Activated CD8-positive, alpha-beta T cell treated with anti-CD3 and anti-CD28 coated beads for 36 hours (primary cell): Measurements from ENCODE around the gene NUAK1. TPM values are rescaled to one million over a fixed set of nuclear protein-coding genes. Genes with fewer than 3 reads are reported as not detected.

Experiments used
- ATAC-seq: fragments of 200-7000 bp; cut with Tn5 transposase; one replicate; pipeline ENCODE4 v1.10.0; 2021; ENCODE audit warnings: mild to moderate bottlenecking, moderate library complexity
- CTCF ChIA-PET: fragments of 350-600 bp; sonication (Branson Sonifier 250); formaldehyde crosslinking; loops from one replicate; lab custom pipeline; 2021; ENCODE audit warnings: antibody characterized with exemption; lab: Charles Lee
- POLR2A ChIA-PET: fragments of 350-600 bp; sonication (Branson Sonifier 250); formaldehyde crosslinking; loops from one replicate; lab custom pipeline; 2021; ENCODE audit warnings: antibody characterized with exemption; lab: Charles Lee
- DNase-seq: peaks from one replicate; pipeline ENCODE4 v3.0.0-alpha.2; 2020
- H3K27ac Mint-ChIP-seq: one replicate; pipeline ENCODE4 v1.8.0; 2021; ENCODE audit warnings: mild to moderate bottlenecking, mixed read lengths
- H3K27me3 Mint-ChIP-seq: one replicate; pipeline ENCODE4 v1.8.0; 2021; ENCODE audit warnings: mixed read lengths
- H3K36me3 Mint-ChIP-seq: one replicate; pipeline ENCODE4 v1.8.0; 2021; ENCODE audit warnings: low read depth, mixed read lengths
- H3K4me1 Mint-ChIP-seq: one replicate; pipeline ENCODE4 v1.8.0; 2021; ENCODE audit warnings: low read depth, mixed read lengths
- H3K4me3 Mint-ChIP-seq: one replicate; pipeline ENCODE4 v1.8.0; 2021; ENCODE audit warnings: mild to moderate bottlenecking, moderate library complexity, mixed read lengths
- H3K9me3 Mint-ChIP-seq: one replicate; pipeline ENCODE4 v1.8.0; 2021; ENCODE audit warnings: mixed read lengths
- intact Hi-C: fragments of 100-400 bp; cut with micrococcal nuclease; formaldehyde crosslinking; loops from one replicate; pipeline ENCODE4 v1.10.0; 2022
- total RNA-seq, 2 experiments: library from RNA; stranded (reverse); gene quantifications; one replicate each; pipeline ENCODE4 v1.2.3, GENCODE V29; 2021
- TF ChIP-seq, protein P1 (sequence below): fragments of 200-600 bp; IDR thresholded peaks from one replicate; pipeline ENCODE4 v1.8.0; 2022; ENCODE audit warnings: antibody characterized with exemption, mild to moderate bottlenecking

Gene NUAK1
- total RNA-seq, 2 experiments from 2014 or later, result not detected

- H3K27ac Mint-ChIP-seq, result no peak overlapping the region
- TF ChIP-seq, protein P1, sequence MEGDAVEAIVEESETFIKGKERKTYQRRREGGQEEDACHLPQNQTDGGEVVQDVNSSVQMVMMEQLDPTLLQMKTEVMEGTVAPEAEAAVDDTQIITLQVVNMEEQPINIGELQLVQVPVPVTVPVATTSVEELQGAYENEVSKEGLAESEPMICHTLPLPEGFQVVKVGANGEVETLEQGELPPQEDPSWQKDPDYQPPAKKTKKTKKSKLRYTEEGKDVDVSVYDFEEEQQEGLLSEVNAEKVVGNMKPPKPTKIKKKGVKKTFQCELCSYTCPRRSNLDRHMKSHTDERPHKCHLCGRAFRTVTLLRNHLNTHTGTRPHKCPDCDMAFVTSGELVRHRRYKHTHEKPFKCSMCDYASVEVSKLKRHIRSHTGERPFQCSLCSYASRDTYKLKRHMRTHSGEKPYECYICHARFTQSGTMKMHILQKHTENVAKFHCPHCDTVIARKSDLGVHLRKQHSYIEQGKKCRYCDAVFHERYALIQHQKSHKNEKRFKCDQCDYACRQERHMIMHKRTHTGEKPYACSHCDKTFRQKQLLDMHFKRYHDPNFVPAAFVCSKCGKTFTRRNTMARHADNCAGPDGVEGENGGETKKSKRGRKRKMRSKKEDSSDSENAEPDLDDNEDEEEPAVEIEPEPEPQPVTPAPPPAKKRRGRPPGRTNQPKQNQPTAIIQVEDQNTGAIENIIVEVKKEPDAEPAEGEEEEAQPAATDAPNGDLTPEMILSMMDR, result no peak
- H3K4me1 Mint-ChIP-seq, result peaks cover 9% of the 10 kb centered on the region
- DNase-seq, result peak; percentile 49
- H3K4me3 Mint-ChIP-seq, result no peak overlapping the region
- no peaks in the 10 kb centered on the region for H3K36me3 Mint-ChIP-seq
- POLR2A ChIA-PET, result no interaction called here
- no peaks in the 10 kb centered on the region for H3K9me3 Mint-ChIP-seq
- ATAC-seq, result peak; percentile 40
- CTCF ChIA-PET, result interaction anchor here (0.8 to 5.4 kb wide), 2 partner anchors 10 to 719 kb away, joined by 4 to 40 read pairs; no protein-coding TSS in a partner anchor
- intact Hi-C loops, result no loop called here
- peaks cover 53% of the 10 kb centered on the region for H3K27me3 Mint-ChIP-seq
Measured at GRCh38 chr12:106139422-106140171, 843 bp upstream of the NUAK1 start.

GRCh38 chr12:106138357-106138632 lies 459 bp downstream of the NUAK1 start:
- H3K36me3 Mint-ChIP-seq, result no peaks in the 10 kb centered on the region
- peak; percentile 14 for DNase-seq
- no peak overlapping the region for H3K27ac Mint-ChIP-seq
- ChIA-PET CTCF (interaction anchor here (2.6 to 5.4 kb wide), 3 partner anchors 12 to 718 kb away, joined by 10 to 54 read pairs (median 40); no protein-coding TSS in a partner anchor), POLR2A (no interaction called here)
- H3K4me1 Mint-ChIP-seq, result peaks cover 9% of the 10 kb centered on the region
- intact Hi-C loops, result no loop called here
- peak overlapping the region; percentile 33 for H3K4me3 Mint-ChIP-seq
- ATAC-seq, result no peak
- no peaks in the 10 kb centered on the region for H3K9me3 Mint-ChIP-seq
- TF ChIP-seq, protein P1, result no peak
- peaks cover 58% of the 10 kb centered on the region for H3K27me3 Mint-ChIP-seq

- ChIA-PET POLR2A (no interaction called here), CTCF (interaction anchor here (1.2 to 5.4 kb wide), 10 partner anchors 7 to 718 kb away, joined by 3 to 54 read pairs (median 10); no protein-coding TSS in a partner anchor)
- DNase-seq, result no peak
- Mint-ChIP-seq H3K36me3 (no peaks in the 10 kb centered on the region), H3K4me3 (peak overlapping the region; percentile 45), H3K27me3 (peaks cover 58% of the 10 kb centered on the region), H3K9me3 (no peaks in the 10 kb centered on the region), H3K27ac (no peak overlapping the region), H3K4me1 (peaks cover 9% of the 10 kb centered on the region)
- intact Hi-C loops, result loop anchor here (2.0 kb wide), 1 partner anchor 717 kb away; no protein-coding TSS in a partner anchor
- no peak for ATAC-seq
- TF ChIP-seq, protein P1, result no peak
Measured at GRCh38 chr12:106137530-106138356, 1.0 kb downstream of the NUAK1 start.

DNA sequence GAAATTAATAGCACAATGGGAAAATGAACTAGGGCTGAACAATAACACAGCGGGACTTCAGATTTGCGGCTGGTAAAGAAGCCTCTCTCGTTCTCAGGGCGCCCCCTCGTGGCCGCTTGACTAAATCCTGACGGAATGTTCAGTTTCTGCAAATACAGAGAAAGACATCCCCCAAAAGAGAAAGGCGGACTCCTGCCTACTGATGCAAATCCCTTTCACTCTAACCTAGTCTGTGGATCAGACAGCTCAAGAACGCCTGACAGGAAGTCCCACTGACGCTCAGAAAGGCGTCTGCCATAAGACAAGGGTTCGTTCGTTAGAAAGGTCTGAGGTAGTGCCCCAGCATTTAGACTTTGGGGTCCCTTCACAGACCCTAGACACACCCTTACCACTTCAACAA lies 2.5 kb downstream of the NUAK1 start:
- ATAC-seq (peak; percentile 44), DNase-seq (peak; percentile 89)
- H3K4me3 Mint-ChIP-seq, result no peak overlapping the region
- H3K36me3 Mint-ChIP-seq, result no peaks in the 10 kb centered on the region
- intact Hi-C loops, result loop anchor here (2.0 kb wide), 1 partner anchor 715 kb away; no protein-coding TSS in a partner anchor
- H3K4me1 Mint-ChIP-seq, result peaks cover 9% of the 10 kb centered on the region
- ChIA-PET POLR2A (no interaction called here), CTCF (interaction anchor here (0.7 to 5.4 kb wide), 39 partner anchors 9 to 789 kb away, joined by 3 to 54 read pairs (median 3); no protein-coding TSS in a partner anchor)
- peaks cover 48% of the 10 kb centered on the region for H3K27me3 Mint-ChIP-seq
- no peak overlapping the region for H3K27ac Mint-ChIP-seq
- TF ChIP-seq, protein P1, result peak; percentile 81
- H3K9me3 Mint-ChIP-seq, result no peaks in the 10 kb centered on the region
